Measurements from ENCODE around the gene OSTC. TPM values are rescaled to one million over a fixed set of nuclear protein-coding genes. Genes with fewer than 3 reads are reported as not detected.
A peak's percentile ranks its signal among the peaks of the same experiment; 100 is the strongest.

OSTC gene
- polyA plus RNA-seq, 1 donor (not counting 4 experiments of a cell fraction or from before 2014, with no cell fraction given), result 147 TPM

- peak overlapping the region; percentile 97 for H3K27ac ChIP-seq (ENCODE audit: control insufficient read depth, insufficient read depth, low read length)
- no peaks in the 10 kb centered on the region for H3K9me3 ChIP-seq (ENCODE audit: control insufficient read depth, low read depth, low read length)
- no peak for TF ChIP-seq EZH2 (IDR thresholded peaks at IDR 0.05; ENCODE audit: low read length)
- no peak for TF ChIP-seq CTCF (optimal IDR thresholded peaks at IDR 0.05 in 1 of 3, IDR thresholded peaks at IDR 0.05 in 1 of 3, conservative IDR thresholded peaks at IDR 0.05 in 1 of 3; ENCODE audit: extremely low read depth in 1 of 3, insufficient read depth in 2 of 3, low read length in 3 of 3)
- no peaks in the 10 kb centered on the region for H3K27me3 ChIP-seq (ENCODE audit: control insufficient read depth, extremely low read depth, insufficient read depth, low read length)
- peak overlapping the region; percentile 97 for H3K9ac ChIP-seq (ENCODE audit: control insufficient read depth, extremely low read depth, insufficient read depth, low read length)
- peak overlapping the region; percentile 97 for H2AFZ ChIP-seq (ENCODE audit: control insufficient read depth, low read length)
- no peaks in the 10 kb centered on the region for H4K20me1 ChIP-seq (ENCODE audit: control insufficient read depth, extremely low read depth, insufficient read depth, low read length)
- H3K4me2 ChIP-seq (ENCODE audit: control insufficient read depth, extremely low read depth, insufficient read depth, low read depth, low read length), result peak overlapping the region; percentile 90
- DNase-seq (ENCODE audit: low read depth, low spot score) (no peak), FAIRE-seq (no peak)
- peaks cover 0 to 4% of the 10 kb centered on the region in 2 experiments for H3K36me3 ChIP-seq (ENCODE audit: control insufficient read depth in 2 of 2, extremely low read depth in 1 of 2, insufficient read depth in 2 of 2, low read length in 2 of 2)
- H3K9me1 ChIP-seq (ENCODE audit: control insufficient read depth, extremely low read depth, insufficient read depth, low read length), result no peaks in the 10 kb centered on the region
- peaks cover 11% of the 10 kb centered on the region for H3K4me1 ChIP-seq (ENCODE audit: control insufficient read depth, extremely low read depth, insufficient read depth, low read length)
- dilution Hi-C loops (cut with MboI; ENCODE audit: extremely low pct_ligation_motif_present, low sequenced_read_pairs), result no loop called here
- peaks cover 44% of the 10 kb centered on the region for H3K79me2 ChIP-seq (ENCODE audit: control insufficient read depth, insufficient read depth, low read length)
- H3K4me3 ChIP-seq (ENCODE audit: control insufficient read depth in 2 of 3, extremely low read depth in 1 of 3, insufficient read depth in 2 of 3, low read depth in 1 of 3, low read length in 3 of 3), result peak overlapping the region in 2 of 3 experiments; percentile 72 to 93
Measured at GRCh38 chr4:108649863-108650211, 562 bp upstream of the OSTC start.

- H3K9me3 ChIP-seq (ENCODE audit: control insufficient read depth, low read depth, low read length), result no peaks in the 10 kb centered on the region
- peaks cover 53% of the 10 kb centered on the region for H3K79me2 ChIP-seq (ENCODE audit: control insufficient read depth, insufficient read depth, low read length)
- H4K20me1 ChIP-seq (ENCODE audit: control insufficient read depth, extremely low read depth, insufficient read depth, low read length), result no peaks in the 10 kb centered on the region
- TF ChIP-seq CTCF (optimal IDR thresholded peaks at IDR 0.05 in 1 of 3, IDR thresholded peaks at IDR 0.05 in 1 of 3, conservative IDR thresholded peaks at IDR 0.05 in 1 of 3; ENCODE audit: extremely low read depth in 1 of 3, insufficient read depth in 2 of 3, low read length in 3 of 3) (no peak), EZH2 (IDR thresholded peaks at IDR 0.05; ENCODE audit: low read length) (no peak)
- peak overlapping the region; percentile 97 for H3K27ac ChIP-seq (ENCODE audit: control insufficient read depth, insufficient read depth, low read length)
- peaks cover 11% of the 10 kb centered on the region for H3K4me1 ChIP-seq (ENCODE audit: control insufficient read depth, extremely low read depth, insufficient read depth, low read length)
- H3K27me3 ChIP-seq (ENCODE audit: control insufficient read depth, extremely low read depth, insufficient read depth, low read length), result no peaks in the 10 kb centered on the region
- peak overlapping the region; percentile 97 for H3K9ac ChIP-seq (ENCODE audit: control insufficient read depth, extremely low read depth, insufficient read depth, low read length)
- H3K9me1 ChIP-seq (ENCODE audit: control insufficient read depth, extremely low read depth, insufficient read depth, low read length), result no peaks in the 10 kb centered on the region
- FAIRE-seq (no peak), DNase-seq (ENCODE audit: low read depth, low spot score) (no peak)
- peaks cover 1 to 4% of the 10 kb centered on the region in 2 experiments for H3K36me3 ChIP-seq (ENCODE audit: control insufficient read depth in 2 of 2, extremely low read depth in 1 of 2, insufficient read depth in 2 of 2, low read length in 2 of 2)
- dilution Hi-C loops (cut with MboI; ENCODE audit: extremely low pct_ligation_motif_present, low sequenced_read_pairs), result no loop called here
- peak overlapping the region; percentile 97 for H2AFZ ChIP-seq (ENCODE audit: control insufficient read depth, low read length)
- peak overlapping the region; percentile 72 to 93 (median 80) for H3K4me3 ChIP-seq (ENCODE audit: control insufficient read depth in 2 of 3, extremely low read depth in 1 of 3, insufficient read depth in 2 of 3, low read depth in 1 of 3, low read length in 3 of 3)
- peak overlapping the region; percentile 90 for H3K4me2 ChIP-seq (ENCODE audit: control insufficient read depth, extremely low read depth, insufficient read depth, low read depth, low read length)
Measured at GRCh38 chr4:108651014-108651791, 804 bp downstream of the OSTC start.
